ENCODE results near the gene GOLGA6A.
"Not testable (repeated sequence)": the region's sequence is repeated elsewhere in the genome, so short reads cannot be mapped to it uniquely, and the experiment has no call there.

Gene GOLGA6A, protein sequence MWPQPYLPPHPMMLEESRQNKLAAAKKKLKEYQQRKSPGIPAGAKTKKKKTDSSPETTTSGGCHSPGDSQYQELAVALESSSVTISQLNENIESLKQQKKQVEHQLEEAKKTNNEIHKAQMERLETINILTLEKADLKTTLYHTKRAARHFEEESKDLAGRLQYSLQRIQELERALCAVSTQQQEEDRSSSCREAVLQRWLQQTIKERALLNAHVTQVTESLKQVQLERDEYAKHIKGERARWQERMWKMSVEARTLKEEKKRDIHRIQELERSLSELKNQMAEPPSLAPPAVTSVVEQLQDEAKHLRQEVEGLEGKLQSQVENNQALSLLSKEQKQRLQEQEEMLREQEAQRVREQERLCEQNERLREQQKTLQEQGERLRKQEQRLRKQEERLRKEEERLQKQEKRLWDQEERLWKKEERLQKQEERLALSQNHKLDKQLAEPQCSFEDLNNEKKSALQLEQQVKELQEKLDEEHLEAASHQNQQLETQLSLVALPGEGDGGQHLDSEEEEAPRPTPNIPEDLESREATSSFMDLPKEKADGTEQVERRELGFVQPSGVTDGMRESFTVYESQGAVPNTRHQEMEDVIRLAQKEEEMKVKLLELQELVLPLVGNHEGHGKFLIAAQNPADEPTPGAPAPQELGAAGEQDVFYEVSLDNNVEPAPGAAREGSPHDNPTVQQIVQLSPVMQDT

DNA sequence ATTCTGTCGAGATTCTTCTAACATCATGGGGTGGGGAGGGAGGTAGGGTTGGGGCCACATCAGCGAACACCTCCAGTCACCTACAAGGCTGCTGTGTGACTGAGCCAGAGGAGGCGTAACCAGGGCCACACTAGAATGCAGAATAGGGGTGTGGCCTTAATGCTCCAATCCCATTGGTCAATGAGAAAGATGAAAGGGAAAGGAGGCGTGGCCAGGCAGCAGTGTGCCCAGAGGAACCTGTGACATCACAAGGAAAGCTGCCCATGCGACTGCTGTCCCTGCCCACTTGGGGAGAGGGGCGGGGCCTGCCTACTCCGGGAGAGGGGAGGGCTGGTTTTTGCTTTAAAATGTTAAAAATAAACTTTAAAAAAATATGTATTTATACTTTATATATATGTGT, at the start of gene GOLGA6A:
GOLGA6A (minus strand) TSS at position 101 of the 400 bp plus-strand sequence; CDS start at position 60, 41 bp downstream.
- DNase-seq, result not testable (repeated sequence)

DNA sequence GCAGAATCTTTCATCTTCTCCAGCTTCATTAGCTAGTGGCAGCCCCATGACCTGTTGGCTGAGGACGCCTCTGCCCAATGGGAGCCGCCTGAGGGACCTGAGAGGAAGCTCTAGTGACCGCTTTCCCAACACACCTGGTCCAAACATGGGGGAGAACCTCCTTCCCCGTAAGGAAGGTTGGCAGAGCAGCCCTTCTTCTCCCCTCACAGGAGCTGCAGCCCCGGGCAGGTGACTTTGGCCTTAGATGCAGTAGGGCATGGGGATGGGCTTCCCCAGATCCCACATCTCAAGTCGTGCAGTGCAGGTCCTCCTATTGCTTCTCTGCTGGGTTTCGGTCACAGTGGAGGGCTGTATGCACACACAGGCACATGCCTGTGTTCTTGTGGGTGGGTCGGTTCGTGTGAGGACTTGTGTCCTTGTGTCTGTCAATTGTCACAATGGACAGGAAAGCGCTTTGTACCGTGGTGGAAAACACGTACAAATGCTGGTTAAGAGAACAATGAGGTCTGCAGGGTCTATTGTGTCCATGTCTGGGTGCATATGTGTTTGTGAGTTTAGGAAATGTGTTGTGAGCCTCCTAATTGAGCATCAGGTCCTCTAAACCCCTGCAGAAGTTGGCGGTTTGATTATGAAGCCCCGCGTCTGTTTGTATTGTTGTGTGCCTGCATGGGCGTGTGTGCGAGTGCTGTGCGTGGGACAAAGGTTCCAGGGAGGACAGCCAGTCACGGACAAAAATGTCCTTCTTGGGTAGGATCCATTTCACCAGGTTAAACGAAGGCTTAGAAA, 49.5 kb upstream of the GOLGA6A start:
- DNase-seq, result no peak

DNA sequence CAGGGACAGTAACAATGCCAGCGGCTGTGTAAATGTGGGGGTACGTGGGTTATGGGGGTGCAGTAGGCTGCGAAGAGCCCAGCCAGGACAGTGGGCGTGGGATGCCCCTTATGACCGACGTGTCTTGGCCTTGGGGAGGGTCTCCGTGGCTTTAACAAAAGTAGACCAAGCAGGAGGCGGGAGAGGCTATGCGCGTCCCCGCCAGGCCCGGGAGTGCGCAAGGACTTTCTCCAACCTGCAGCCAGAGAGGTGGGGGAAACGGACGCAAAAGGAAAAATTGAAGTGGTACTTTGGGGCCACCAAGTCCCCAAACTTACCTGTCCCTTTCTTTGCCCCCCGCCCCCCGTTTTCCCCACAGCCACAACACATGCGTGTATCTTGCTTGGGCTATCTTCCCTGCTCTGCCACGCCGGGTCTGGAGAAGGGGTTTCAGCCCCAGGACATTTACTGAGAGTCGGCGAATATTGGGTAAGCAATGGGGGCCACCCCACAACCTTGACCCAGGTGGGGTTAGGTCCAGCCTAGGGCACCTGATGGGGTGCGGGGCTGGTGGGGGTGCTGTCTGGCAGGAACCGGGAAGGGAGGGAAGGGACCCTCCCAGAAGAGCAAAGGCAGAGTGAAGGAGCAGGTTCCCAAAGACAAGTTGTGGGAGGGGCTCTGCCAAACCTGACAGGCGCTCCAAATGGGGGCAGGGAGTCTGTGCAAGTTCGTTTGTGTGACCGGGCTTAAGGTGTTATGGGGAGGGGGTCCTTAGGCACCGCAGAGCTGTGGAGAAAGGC, 48.7 kb upstream of the GOLGA6A start:
- no peak for DNase-seq

DNA sequence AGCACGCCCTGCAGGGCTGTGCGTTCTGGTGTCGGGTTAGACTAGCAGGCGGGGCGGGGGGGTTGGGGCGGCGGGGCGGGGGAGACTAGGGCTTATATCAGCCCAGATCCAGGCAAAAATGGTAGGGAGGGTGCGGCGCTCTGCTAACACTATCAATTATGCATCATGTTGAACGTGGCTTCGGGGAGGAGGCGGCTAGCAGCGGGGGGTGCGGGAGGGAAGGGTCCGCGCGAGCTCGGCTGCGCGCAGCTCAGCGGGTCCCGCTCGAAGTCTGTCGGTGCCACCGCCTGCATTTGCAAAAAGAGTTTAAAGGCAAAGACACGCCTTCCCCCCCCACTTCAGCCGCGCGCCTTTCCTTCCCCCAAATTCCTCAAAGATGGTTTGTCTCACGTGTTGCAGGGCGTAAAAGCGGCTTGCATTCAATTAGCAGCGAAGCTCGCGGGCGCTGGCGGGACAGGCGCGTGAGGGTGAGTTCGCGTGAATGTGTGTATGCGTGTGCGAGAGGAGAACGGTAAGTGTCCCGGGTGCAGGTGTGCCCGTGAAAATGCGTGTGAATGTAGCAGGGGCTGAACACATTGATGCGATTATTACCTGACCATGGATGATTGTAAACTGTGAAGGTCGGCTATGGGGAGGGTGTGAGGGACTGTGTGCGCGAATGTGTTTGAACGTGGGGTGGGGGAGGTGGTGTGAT, 48.0 kb upstream of the GOLGA6A start, which contains the start of gene ISLR2:
ISLR2 (plus strand) TSS at position 432 of the 694 bp plus-strand sequence. CDS start 2,169 bp downstream, outside the sequence.
- DNase-seq, result no peak

DNA sequence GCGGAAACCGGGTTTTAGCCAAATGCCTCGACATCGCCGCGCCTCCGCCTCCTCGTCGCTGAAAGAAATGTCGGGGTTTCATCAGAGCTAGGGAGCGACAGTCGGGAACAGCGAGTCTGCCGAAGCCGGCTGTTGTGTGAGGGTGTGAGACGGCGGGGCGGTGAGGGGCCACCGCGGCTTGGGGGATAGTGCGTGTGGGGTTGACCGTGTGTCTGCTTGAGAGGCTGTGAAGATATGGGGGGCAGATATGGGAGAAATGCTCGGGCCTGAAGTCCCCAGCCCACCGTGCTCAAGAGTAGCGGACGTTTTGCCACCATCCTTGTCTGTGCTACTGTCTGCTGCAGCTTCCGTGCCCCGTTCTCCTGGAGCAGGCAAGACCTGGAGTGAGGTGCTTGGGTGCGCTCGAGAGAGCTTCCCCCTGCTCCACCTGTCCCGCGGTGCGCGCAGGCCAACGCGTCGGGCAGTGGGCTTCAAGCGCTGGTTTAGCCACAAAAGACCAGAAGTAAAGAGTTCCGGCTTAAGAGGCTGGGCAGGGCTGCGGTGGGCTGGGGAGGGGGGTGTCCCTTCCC, 47.3 kb upstream of the GOLGA6A start:
- no peak for DNase-seq

DNA sequence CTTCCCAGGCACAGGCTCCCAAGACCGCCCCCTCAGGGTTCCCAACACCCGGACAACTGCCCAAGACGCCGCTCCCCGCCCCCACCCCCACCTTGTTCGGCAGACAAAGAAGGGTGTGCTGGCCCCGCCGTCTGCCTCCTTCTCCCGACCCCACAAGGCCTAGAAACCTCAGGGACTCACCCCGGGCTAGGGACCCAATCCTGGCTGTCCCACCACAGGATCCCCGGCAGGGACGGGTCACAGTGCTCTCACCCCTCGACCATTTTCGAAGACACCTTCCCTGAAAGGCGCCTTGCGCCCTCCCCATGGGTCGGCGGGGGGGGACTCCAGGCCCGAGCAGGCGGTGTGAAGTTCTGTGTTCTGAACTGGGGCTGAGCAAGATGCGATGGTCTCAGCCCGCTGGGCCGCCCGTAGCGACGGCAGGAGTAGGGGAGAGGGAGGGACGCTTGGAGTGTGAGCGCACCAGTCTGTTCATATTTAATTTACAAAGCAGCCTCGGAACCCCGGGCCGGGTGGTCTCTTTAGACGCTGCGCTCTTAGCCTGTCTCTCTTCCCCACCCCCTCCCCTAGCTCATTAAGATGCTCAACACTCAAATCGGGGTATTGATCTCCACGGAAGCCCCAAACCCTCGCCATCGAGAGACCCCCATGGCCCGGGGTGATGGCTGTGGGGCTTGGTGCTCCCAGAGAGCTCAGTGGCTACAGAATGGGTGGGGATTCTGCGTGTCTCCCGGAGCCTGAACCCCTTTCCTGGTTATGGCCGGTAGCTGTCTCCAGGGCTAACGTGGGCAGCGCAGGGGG, 46.6 kb upstream of the GOLGA6A start:
- no peak for DNase-seq

DNA sequence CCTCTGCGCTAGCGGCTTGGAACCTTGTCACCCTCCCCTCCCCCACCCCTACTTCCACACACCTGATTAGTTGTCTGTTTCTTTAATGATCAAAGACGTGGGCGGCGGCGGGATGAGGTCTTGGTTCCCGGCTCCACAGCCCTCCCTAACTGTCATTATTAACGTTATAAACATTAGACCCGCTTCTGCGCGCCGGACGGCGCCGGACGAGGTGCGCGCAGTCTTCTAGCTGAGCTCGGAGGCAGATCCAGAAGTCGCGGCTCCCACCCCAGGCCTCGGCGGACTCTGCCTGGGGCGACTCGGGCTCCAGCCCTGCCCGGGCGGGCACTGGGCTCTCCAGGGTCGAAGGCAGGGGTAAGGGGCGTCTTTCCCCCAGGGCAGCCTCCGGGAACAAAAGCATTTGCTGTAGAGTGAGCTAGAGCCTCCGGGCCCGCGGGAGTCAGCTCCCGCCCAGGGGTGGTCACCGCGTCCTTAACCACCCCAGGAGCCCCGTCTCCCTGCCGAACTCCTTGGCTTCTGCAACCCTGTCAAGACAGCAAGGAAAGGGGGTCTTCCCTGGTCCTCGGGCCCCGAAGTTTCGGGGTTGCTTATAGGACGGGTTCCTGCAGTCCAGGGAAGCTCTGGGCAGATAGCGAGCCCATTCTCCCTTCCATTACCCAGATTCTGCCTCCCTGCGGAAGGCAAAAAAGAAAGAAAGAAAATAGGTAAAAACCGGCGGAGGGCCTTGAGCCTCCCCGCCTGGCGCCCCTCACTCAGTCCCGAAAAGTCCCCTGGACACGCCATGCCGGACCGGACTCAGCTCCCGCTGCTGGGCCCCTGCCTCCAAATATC, 45.8 kb upstream of the GOLGA6A start:
- DNase-seq, result no peak

DNA sequence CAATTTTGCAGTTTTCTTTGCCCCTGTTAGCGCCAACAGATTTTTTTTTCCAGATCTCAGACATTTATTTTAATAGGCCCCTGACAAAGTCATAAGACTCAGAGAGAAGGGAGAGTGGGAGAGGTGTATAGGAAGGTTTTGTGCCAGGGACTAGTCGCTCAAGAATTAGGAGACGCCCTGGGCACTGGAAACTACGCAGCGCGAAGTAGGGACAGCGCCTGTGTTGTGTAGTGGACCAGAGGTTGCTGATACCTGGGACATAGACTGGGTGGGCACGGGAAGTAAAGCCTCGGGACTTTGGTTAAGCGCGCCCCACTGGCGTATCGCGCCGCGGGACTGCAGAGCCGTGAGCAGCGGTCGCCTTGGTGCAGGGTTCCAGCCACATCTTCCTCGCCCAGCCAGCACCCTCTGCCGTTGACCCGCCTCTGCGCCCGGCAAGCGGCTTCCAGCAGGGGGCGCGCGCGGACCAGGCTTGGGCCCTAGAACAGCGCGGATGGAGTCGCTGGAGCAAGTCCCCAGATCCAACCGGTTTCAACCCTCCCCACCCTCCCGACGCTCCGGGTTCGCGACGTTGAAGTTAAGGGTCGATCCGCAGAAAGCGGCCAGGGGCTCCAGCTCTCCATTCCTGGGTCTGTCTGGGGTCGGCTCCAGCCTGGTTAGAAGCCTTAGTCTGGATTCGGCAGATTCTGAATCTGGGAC, 45.1 kb upstream of the GOLGA6A start:
- peak; percentile 68 for DNase-seq

DNA sequence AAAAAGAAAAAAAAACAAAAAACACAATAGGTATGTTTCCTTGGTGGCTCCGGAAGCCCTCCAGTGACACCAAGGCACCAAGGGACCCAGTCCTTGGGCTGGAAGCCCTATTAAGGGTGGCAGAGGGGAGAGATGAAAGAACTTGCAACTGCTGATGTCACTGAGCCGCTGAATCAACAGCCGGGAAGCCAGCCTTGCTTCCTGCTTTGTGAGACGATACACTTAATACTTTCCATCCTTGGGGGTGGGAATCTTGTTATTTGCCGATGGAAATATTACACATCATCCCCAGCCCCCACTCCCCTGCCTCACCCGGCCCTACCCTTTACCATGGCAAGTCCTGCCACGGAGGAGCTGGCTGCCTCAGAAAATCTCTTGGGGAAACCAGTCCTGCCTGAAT, 42.4 kb upstream of the GOLGA6A start:
- DNase-seq, result no peak

DNA sequence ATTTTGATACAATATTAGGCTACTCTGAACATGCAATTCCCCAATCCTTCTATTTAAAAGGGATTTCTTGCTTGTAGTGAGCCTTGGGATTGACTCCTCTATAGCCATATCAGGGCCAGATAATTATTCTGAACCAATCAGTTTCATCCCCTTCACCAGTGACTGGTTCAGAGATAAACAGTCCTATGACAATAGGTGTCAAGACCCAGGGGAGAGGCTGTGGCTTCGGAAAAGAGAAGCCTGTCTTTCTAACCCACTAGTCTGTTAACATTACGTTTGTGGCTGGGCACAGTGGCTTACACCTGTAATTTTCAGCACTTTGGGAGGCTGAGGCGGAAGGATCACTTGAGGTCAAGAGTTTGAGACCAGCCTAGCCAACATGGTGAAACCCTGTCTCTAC, 41.8 kb upstream of the GOLGA6A start:
- no peak for DNase-seq

DNA sequence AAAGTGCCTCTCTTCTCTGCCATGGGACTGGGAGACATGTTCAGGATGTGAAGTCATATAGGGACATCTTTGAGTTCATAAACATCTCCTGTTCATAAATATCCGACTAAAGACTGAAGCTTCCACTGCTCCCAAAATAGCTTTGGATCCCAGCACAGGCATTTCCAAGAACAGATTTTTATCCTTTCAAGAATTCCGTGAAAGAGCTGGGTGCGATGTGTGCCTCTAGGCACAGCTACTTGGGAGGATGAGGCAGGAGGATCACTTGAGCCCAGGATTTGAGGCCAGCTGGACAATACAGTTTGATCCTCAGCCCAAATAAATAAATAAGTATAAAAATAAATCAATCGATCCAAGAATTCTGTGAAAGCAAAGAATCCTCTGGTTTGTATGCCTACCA, 41.3 kb upstream of the GOLGA6A start:
- DNase-seq, result no peak

DNA sequence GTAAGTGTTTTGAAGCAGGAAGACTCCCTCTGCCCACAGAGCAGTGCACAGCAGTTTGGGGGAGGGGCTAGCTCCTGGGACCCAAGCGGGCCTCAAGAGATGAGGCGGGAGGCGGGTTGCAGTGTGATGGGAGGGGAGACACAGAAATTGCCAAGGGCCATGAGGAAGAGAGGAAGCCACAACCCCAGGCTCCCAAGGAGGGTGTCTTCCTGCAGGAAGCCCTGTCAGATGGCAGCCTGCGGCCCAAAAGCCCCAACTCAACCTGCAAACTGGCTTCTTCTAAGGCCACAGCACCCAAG, 40.7 kb upstream of the GOLGA6A start:
- no peak for DNase-seq

DNA sequence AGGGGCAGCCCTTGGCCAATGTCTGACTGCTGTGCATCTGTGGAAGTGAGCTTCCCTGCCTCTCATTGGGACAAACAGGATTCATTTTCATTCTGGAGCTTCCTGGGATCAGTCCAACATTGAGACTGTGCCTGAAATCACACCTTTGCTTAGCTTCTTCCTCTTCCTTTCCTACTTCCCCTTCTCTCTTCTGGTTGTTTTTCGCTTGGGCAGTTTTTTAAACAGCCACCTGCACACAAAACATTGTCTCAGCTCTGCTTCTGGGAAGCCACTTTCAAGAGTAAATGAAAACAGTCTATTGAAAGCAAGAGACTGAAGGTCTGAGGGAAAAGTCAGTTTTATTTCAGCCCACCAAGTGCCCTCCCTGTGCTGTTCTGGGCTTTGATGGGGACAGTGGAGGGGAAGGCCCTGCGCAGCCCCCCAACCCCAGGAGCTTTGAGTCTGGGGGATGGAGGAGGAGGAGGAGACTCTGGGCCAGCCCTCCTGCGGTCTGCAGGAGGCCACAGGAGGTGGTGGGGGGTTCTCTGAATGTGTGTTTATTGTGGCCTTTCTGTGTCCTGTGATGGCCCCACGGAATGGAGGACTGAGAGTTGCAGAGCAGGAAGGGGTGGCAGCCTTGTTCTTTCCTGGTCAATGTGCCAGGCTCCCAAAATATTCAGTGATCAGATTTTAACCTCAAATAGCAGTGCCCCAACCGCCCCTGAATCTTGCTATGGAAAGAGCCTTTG, 40.2 kb upstream of the GOLGA6A start:
- no peak for DNase-seq

DNA sequence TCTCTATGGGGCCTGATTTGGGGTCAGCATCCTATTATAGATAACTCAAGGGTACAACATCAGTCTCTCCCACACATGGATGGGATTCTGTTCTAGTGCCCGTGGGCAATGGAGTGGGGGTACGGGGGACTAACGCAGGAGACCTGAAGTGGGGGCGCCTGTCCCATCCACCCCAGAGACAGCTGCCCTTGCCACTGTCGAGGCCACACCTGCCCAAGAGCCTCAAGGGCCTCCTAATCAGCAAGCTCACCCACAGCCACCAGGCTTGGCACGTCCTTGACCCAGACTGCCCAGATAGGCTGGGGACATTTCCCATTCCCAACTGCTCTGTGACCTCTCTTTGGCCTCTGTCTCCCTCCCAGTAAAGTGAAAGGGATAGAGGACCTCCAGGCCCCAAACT, 39.5 kb upstream of the GOLGA6A start:
- no peak for DNase-seq

DNA sequence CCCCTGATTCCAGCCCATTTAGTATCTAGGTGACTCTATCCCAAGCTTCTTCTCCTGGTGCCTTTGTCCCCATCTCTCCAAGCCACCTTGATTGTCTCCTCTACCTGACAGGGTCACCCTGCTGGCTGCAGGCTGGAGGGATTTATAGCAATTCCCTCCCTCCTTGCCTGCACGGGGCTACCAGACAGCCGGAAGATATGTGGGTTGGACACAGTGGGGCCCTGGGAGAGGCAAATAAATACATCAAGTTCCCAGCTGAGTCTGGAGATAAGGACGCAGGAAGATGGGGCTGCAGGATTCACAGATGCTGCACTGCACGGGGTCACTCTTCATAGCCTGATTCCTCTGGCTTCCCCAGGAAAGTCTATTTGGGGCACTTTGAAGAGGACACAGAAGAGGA, 38.7 kb upstream of the GOLGA6A start:
- no peak for DNase-seq

DNA sequence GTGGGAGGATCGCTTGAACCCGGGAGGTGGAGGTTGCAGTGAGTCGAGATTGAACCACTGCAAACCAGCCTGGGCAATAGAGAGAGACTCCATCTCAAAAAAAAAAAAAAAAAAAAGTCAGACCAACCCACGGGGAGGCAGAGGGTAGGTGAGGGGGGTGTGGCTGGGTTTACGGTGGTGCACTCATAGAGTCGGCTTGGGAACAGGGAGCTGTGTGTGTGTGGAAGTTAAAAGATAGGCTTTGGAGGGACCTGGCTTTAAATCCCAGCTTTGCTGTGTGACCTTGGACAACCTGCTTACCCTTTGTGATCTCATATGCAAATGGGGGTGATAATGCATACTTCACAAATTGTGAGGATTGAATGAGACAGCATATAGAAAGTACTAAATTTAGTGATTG, 38.1 kb upstream of the GOLGA6A start:
- DNase-seq, result no peak

DNA sequence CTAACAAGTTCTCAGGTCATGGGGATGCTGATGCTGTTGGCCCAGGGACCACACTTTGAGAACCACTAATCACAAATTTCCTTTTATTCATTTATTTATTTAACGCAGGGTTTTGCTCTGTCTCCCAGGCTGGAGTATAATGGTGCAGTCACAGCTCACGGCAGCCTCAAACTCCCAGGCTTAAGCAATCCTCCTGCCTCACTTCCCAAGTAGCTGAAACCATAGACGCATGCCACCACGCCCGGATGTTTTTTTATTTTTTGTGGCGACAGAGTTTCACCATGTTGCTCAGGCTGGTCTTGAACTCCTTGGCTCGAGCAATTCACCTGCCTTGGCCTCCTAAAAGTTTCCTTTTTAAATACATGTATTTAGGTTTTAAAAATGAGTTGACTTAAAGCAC, 27.4 kb upstream of the GOLGA6A start:
- no peak for DNase-seq

DNA sequence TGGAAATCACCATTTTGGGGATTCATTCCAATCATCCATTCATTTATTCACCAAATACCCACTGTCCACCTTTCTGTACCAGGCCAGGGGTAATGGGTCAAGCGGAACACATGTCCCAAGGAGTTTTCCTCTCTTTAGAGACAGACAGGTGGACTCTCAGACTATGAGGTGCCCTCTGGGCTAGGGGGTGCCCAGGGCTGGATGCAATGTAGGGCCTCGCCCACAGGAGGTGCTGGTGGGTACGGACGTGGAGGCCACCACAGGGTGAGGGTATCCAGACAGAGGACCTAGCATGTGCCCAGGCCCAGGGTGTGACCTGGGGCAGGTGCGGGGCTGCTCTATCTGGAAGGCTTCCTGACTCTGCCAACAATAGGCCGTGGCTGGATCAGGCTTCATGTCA, 26.3 kb upstream of the GOLGA6A start:
- not testable (repeated sequence) for DNase-seq

DNA sequence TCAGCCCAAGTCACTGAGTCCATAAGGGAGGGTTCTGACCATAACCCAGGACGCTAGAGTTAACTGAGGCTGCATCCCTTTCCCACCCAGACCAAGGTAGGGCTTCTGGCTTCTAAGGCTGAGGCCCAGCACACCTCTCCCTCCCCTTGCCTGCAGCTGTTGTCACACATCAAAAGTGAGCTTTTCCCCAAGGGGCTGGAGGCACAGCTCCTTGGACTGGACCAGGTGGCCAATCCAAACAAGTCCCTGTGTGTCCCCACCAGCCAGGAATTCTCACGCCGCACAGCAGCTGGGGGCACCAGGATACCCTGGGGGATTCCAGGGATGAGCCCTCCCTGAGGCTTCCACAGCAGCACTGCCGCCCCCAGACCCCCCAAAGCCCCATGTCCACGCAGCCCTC, 25.8 kb upstream of the GOLGA6A start:
- no peak for DNase-seq

Data from HCEC 1CT (cell line).